ENCODE data around the gene KIAA0040. TPM values are rescaled to one million over a fixed set of nuclear protein-coding genes. Genes with fewer than 3 reads are reported as not detected.

The KIAA0040 gene
- total RNA-seq, 1 experiment from 2014 or later: 32.4 TPM

GRCh38 chr1:175126347-175126746, 66.2 kb downstream of the KIAA0040 start:
- Histone ChIP-seq H3K9me2 (ENCODE audit: insufficient read depth) (no peaks in the 10 kb centered on the region), H3K4me1 (ENCODE audit: control insufficient read depth in 1 of 2, insufficient read depth in 2 of 2, low read length in 2 of 2) (no peaks in the 10 kb centered on the region), H2AFZ (ENCODE audit: low read depth, low read length, poor library complexity, severe bottlenecking) (no peak overlapping the region), H3K36me3 (ENCODE audit: control insufficient read depth in 1 of 2, insufficient read depth in 2 of 2, low read length in 2 of 2) (no peaks in the 10 kb centered on the region), H4K20me1 (ENCODE audit: insufficient read depth) (no peaks in the 10 kb centered on the region), H3K27ac (ENCODE audit: low read depth, low read length) (no peak overlapping the region), H3K9me3 (ENCODE audit: control insufficient read depth in 1 of 2, insufficient read depth in 1 of 2, low read depth in 1 of 2, low read length in 2 of 2) (no peaks in the 10 kb centered on the region), H3K4me2 (ENCODE audit: low read length) (no peak overlapping the region), H3K79me2 (ENCODE audit: insufficient read depth, low read length) (no peaks in the 10 kb centered on the region), H3K9ac (ENCODE audit: low read length) (no peak overlapping the region), H3K27me3 (ENCODE audit: insufficient read depth, low read length) (no peaks in the 10 kb centered on the region), H3K4me3 (replicated peaks in 1 of 2; ENCODE audit: low read depth in 1 of 2, low read length in 2 of 2) (no peak overlapping the region)
- DNase-seq (ENCODE audit: low read depth, low spot score) (no peak), ATAC-seq (no peak)
- ChIA-PET CTCF (interaction anchor here (1.1 to 2.6 kb wide), 3 partner anchors 20 to 97 kb away, joined by 3 to 38 read pairs (median 30); no protein-coding TSS in a partner anchor), RAD21 (ENCODE audit: low non-redundant PET in 1 of 2, low total read pairs in 2 of 2, uncharacterized antibody in 2 of 2, unreplicated experiment in 2 of 2) (no interaction called here), POLR2A (no interaction called here)
- intact Hi-C loops (cut with micrococcal nuclease): no loop called here
- BruUV-seq (replicated peaks): no TSS peak
- TF ChIP-seq TCF7L2 (IDR thresholded peaks at IDR 0.05; ENCODE audit: borderline replicate concordance, extremely low read depth, insufficient read depth, insufficient read length): no peak
- no peak for TF ChIP-seq REST (IDR thresholded peaks at IDR 0.05; ENCODE audit: low read depth)
- no peak for TF ChIP-seq CBX3 (IDR thresholded peaks at IDR 0.05; ENCODE audit: low read depth)
- TF ChIP-seq POLR2AphosphoS5 (IDR thresholded peaks at IDR 0.05; ENCODE audit: low read depth, low read length): no peak
- no peak for TF ChIP-seq EGR1 (IDR thresholded peaks at IDR 0.05; ENCODE audit: low read depth)
- TF ChIP-seq ZNF274 (IDR thresholded peaks at IDR 0.05; ENCODE audit: low read depth, low read length): no peak
- TF ChIP-seq FOSL1 (IDR thresholded peaks at IDR 0.05; ENCODE audit: low read depth): no peak
- no peak for TF ChIP-seq JUND (IDR thresholded peaks at IDR 0.05)
- no peak for TF ChIP-seq POLR2A (IDR thresholded peaks at IDR 0.05; ENCODE audit: borderline replicate concordance, extremely low read depth, insufficient read depth, insufficient read length)
- TF ChIP-seq ELF1 (IDR thresholded peaks at IDR 0.05; ENCODE audit: borderline replicate concordance, low read depth): no peak
- TF ChIP-seq SIN3A (IDR thresholded peaks at IDR 0.05; ENCODE audit: low read depth): no peak
- TF ChIP-seq ZBTB33 (IDR thresholded peaks at IDR 0.05; ENCODE audit: extremely low read depth, insufficient replicate concordance, low read length): no peak
- no peak for TF ChIP-seq RAD21 (IDR thresholded peaks at IDR 0.05; ENCODE audit: low read depth)
- no peak for TF ChIP-seq EZH2 (IDR thresholded peaks at IDR 0.05)
- no peak for TF ChIP-seq YY1 (IDR thresholded peaks at IDR 0.05; ENCODE audit: extremely low read depth, insufficient replicate concordance, low read depth, low read length)

Data from HCT116 (cell line).